ENCODE data around the gene FERMT1. TPM values are rescaled to one million over a fixed set of nuclear protein-coding genes. Genes with fewer than 3 reads are reported as not detected.

Gene FERMT1
- total RNA-seq, 2 experiments from 2014 or later: not detected

DNA sequence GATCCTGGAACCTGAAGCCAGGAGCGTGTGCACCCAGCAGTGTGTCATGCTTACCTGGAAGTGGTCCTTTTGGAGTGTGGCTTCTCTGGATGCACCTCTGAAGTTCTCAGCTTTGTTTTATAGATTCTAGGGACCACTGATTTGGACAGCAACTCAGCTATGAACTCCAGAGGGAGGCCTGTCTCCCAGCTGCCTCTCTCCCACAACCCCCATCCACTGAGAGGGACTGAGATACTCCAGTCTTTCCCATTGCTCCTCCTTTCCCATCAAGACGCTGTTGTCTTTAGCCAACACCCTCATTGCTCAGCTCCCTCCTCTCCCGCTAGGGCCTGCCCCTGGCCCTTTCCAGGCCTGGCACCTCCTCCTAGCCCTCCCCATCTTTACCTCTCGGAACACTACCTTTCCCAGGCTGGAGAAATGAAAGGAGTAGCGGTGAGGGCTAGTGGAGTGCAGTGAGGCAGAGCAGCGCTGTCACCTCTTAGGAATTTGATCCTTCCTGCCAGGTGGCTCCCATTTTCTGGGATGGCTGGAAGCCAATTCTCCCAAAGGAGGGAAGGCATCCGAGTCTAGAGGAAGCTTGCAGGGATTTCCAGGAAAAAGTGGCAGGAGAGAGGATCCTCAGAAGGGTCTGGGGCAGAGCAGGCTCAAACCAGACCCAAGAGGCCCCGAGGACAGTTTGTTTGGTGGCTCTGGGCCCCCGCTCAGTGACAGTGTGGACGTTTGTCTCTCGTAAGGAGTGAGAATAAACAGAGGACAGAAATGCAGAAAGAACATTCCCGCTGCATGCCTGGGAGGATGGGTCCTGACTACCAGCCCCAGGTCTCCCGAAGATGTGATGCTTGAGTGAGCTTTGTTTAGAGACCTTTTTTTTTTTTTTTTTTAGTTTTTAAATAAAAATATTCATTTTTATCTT lies 68.8 kb downstream of the FERMT1 start, which contains the start of gene LRRN4:
LRRN4 (minus strand) TSS at position 285 of the 913 bp plus-strand sequence. CDS start 1,261 bp downstream, outside the sequence.
- no peak for TF ChIP-seq EZH2phosphoT487 (IDR thresholded peaks at IDR 0.05; ENCODE audit: borderline replicate concordance, low read depth, low read length)
- TF ChIP-seq, protein P1, sequence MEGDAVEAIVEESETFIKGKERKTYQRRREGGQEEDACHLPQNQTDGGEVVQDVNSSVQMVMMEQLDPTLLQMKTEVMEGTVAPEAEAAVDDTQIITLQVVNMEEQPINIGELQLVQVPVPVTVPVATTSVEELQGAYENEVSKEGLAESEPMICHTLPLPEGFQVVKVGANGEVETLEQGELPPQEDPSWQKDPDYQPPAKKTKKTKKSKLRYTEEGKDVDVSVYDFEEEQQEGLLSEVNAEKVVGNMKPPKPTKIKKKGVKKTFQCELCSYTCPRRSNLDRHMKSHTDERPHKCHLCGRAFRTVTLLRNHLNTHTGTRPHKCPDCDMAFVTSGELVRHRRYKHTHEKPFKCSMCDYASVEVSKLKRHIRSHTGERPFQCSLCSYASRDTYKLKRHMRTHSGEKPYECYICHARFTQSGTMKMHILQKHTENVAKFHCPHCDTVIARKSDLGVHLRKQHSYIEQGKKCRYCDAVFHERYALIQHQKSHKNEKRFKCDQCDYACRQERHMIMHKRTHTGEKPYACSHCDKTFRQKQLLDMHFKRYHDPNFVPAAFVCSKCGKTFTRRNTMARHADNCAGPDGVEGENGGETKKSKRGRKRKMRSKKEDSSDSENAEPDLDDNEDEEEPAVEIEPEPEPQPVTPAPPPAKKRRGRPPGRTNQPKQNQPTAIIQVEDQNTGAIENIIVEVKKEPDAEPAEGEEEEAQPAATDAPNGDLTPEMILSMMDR (conservative IDR thresholded peaks at IDR 0.05; ENCODE audit: low read length): no peak
- intact Hi-C loops (cut with micrococcal nuclease; ENCODE audit: unreplicated experiment): no loop called here
- Histone ChIP-seq H2AFZ (ENCODE audit: low read length) (no peak within 1 kb of the TSS), H3K79me2 (ENCODE audit: insufficient read depth, low read depth, low read length) (no peaks in the 10 kb centered on the region), H3K9me2 (ENCODE audit: insufficient read depth, low read length) (no peaks in the 10 kb centered on the region), H3K36me3 (ENCODE audit: insufficient read depth, low read length) (no peaks in the 10 kb centered on the region), H3K4me3 (ENCODE audit: low read depth, low read length, poor library complexity, severe bottlenecking) (no peak within 1 kb of the TSS), H3K4me2 (ENCODE audit: low read length) (no peak within 1 kb of the TSS), H3K27ac (ENCODE audit: low read depth, low read length, poor library complexity, severe bottlenecking) (no peak within 1 kb of the TSS), H4K20me1 (ENCODE audit: insufficient read depth, low read length) (no peaks in the 10 kb centered on the region), H3K9me3 (ENCODE audit: low read length) (no peaks in the 10 kb centered on the region), H3K4me1 (ENCODE audit: insufficient read depth, low read length, poor library complexity, severe bottlenecking) (no peaks in the 10 kb centered on the region)
- ChIA-PET CTCF (ENCODE audit: unreplicated experiment) (interaction anchor here (0.5 kb wide), 1 partner anchor 530 kb away, joined by 3 read pairs; no protein-coding TSS in a partner anchor), POLR2A (interaction anchor here (0.6 kb wide), 1 partner anchor 15 kb away, joined by 4 read pairs; no protein-coding TSS in a partner anchor)
- BruUV-seq (replicated peaks): no TSS peak
- no peak for DNase-seq (ENCODE audit: low spot score)

DNA sequence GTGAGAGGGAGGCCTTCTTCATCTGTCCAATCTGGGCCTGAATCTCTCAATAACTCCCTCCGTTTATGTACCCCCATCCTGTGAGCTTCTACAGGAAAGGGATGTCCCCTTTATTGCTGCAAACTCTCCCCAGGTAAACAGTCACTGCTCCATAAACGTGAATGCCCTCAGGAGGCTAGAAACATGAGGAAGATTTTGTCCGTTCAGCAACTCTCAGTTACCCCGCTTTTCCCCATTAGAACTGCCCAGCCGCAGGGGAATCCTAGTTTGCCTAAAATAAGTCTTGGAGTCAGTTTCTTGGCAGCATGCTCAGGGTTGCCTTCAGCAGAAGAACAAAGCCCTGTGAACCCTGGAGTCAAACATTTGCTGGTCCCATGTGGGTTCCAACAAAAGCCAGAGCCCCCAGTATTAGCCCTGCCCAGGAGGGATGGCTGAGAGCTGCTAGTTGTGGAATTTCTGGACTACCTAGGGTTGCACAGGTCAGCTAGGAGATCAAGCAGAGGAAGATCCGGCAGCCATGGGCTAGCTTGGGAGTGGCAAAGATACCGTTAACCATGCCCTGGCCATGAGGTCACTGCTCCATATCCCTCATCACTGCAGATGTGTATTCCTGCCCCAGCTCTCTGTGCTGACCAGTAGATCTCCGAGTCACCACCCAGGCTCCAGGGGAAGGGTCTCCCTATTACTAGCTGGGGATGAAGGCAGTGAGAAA lies 69.6 kb downstream of the FERMT1 start:
- Histone ChIP-seq H4K20me1 (ENCODE audit: insufficient read depth, low read length) (no peaks in the 10 kb centered on the region), H3K4me2 (ENCODE audit: low read length) (no peak overlapping the region), H3K79me2 (ENCODE audit: insufficient read depth, low read depth, low read length) (no peaks in the 10 kb centered on the region), H3K4me3 (ENCODE audit: low read depth, low read length, poor library complexity, severe bottlenecking) (no peak overlapping the region), H3K9me3 (ENCODE audit: low read length) (no peaks in the 10 kb centered on the region), H3K9me2 (ENCODE audit: insufficient read depth, low read length) (no peaks in the 10 kb centered on the region), H3K27ac (ENCODE audit: low read depth, low read length, poor library complexity, severe bottlenecking) (no peak overlapping the region), H3K4me1 (ENCODE audit: insufficient read depth, low read length, poor library complexity, severe bottlenecking) (no peaks in the 10 kb centered on the region), H3K36me3 (ENCODE audit: insufficient read depth, low read length) (no peaks in the 10 kb centered on the region), H2AFZ (ENCODE audit: low read length) (no peak overlapping the region)
- intact Hi-C loops (cut with micrococcal nuclease; ENCODE audit: unreplicated experiment): no loop called here
- POLR2A ChIA-PET: no interaction called here
- BruUV-seq (replicated peaks): no TSS peak
- CTCF ChIA-PET (ENCODE audit: unreplicated experiment): interaction anchor here (0.5 kb wide), 1 partner anchor 529 kb away, joined by 3 read pairs; no protein-coding TSS in a partner anchor
- TF ChIP-seq, protein P1 (conservative IDR thresholded peaks at IDR 0.05; ENCODE audit: low read length): no peak
- TF ChIP-seq EZH2phosphoT487 (IDR thresholded peaks at IDR 0.05; ENCODE audit: borderline replicate concordance, low read depth, low read length): no peak
- DNase-seq (ENCODE audit: low spot score): no peak
